ENCODE results near the gene CYP2U1. TPM values are rescaled to one million over a fixed set of nuclear protein-coding genes. Genes with fewer than 3 reads are reported as not detected.

Gene CYP2U1
- 2.2 TPM for polyA plus RNA-seq (2012; ENCODE audit: missing spikeins)

GRCh38 chr4:107930821-107931774, at the start of gene CYP2U1:
TSS of gene CYP2U1 (plus strand) at chr4:107931549. CDS start at chr4:107931644, 95 bp downstream.
- DNase-seq (ENCODE audit: insufficient read length), result peak; percentile 73
- peak; percentile 91 for FAIRE-seq
- no peak; the same call in 1 of the 2 replicates for TF ChIP-seq POLR2A (IDR thresholded peaks at IDR 0.05; ENCODE audit: low read depth, low read length)
- TF ChIP-seq TAF1 (IDR thresholded peaks at IDR 0.05; ENCODE audit: borderline replicate concordance, low read depth, low read length), result no peak
- TF ChIP-seq POLR2AphosphoS5 (IDR thresholded peaks at IDR 0.05; ENCODE audit: low read depth, low read length), result no peak

- FAIRE-seq, result no peak
- TF ChIP-seq POLR2AphosphoS5 (IDR thresholded peaks at IDR 0.05; ENCODE audit: low read depth, low read length), result no peak
- TF ChIP-seq POLR2A (IDR thresholded peaks at IDR 0.05; ENCODE audit: low read depth, low read length), result no peak
- TF ChIP-seq TAF1 (IDR thresholded peaks at IDR 0.05; ENCODE audit: borderline replicate concordance, low read depth, low read length), result no peak
Measured at GRCh38 chr4:107885865-107886264, 45.5 kb upstream of the CYP2U1 start.

GRCh38 chr4:107888237-107888636, 43.1 kb upstream of the CYP2U1 start:
- TF ChIP-seq POLR2AphosphoS5 (IDR thresholded peaks at IDR 0.05; ENCODE audit: low read depth, low read length) (no peak), TAF1 (IDR thresholded peaks at IDR 0.05; ENCODE audit: borderline replicate concordance, low read depth, low read length) (no peak), POLR2A (IDR thresholded peaks at IDR 0.05; ENCODE audit: low read depth, low read length) (no peak)
- DNase-seq (ENCODE audit: insufficient read length) (no peak), FAIRE-seq (no peak)

More at GRCh38 chr4:107885865-107886264, 45.5 kb upstream of the CYP2U1 start:
- DNase-seq (ENCODE audit: insufficient read length), result no peak

GRCh38 chr4:107890779-107891178, 40.6 kb upstream of the CYP2U1 start:
- TF ChIP-seq TAF1 (IDR thresholded peaks at IDR 0.05; ENCODE audit: borderline replicate concordance, low read depth, low read length) (no peak), POLR2A (IDR thresholded peaks at IDR 0.05; ENCODE audit: low read depth, low read length) (no peak), POLR2AphosphoS5 (IDR thresholded peaks at IDR 0.05; ENCODE audit: low read depth, low read length) (no peak)
- no peak for FAIRE-seq
- DNase-seq (ENCODE audit: insufficient read length), result no peak

GRCh38 chr4:107891299-107891698, 40.0 kb upstream of the CYP2U1 start:
- DNase-seq (ENCODE audit: insufficient read length) (no peak), FAIRE-seq (no peak)
- TF ChIP-seq TAF1 (IDR thresholded peaks at IDR 0.05; ENCODE audit: borderline replicate concordance, low read depth, low read length), result no peak
- no peak for TF ChIP-seq POLR2A (IDR thresholded peaks at IDR 0.05; ENCODE audit: low read depth, low read length)
- no peak for TF ChIP-seq POLR2AphosphoS5 (IDR thresholded peaks at IDR 0.05; ENCODE audit: low read depth, low read length)

GRCh38 chr4:107893171-107894137, 37.9 kb upstream of the CYP2U1 start:
- TF ChIP-seq TAF1 (IDR thresholded peaks at IDR 0.05; ENCODE audit: borderline replicate concordance, low read depth, low read length), result no peak
- TF ChIP-seq POLR2AphosphoS5 (IDR thresholded peaks at IDR 0.05; ENCODE audit: low read depth, low read length), result no peak
- TF ChIP-seq POLR2A (IDR thresholded peaks at IDR 0.05; ENCODE audit: low read depth, low read length), result no peak
- DNase-seq (ENCODE audit: insufficient read length) (no peak), FAIRE-seq (no peak)

GRCh38 chr4:107894138-107894603, 37.2 kb upstream of the CYP2U1 start:
- FAIRE-seq, result no peak
- DNase-seq (ENCODE audit: insufficient read length), result no peak
- TF ChIP-seq POLR2AphosphoS5 (IDR thresholded peaks at IDR 0.05; ENCODE audit: low read depth, low read length), result no peak

GRCh38 chr4:107896158-107896645, 35.1 kb upstream of the CYP2U1 start:
- DNase-seq (ENCODE audit: insufficient read length) (no peak), FAIRE-seq (no peak)
- no peak for TF ChIP-seq TAF1 (IDR thresholded peaks at IDR 0.05; ENCODE audit: borderline replicate concordance, low read depth, low read length)
- TF ChIP-seq POLR2A (IDR thresholded peaks at IDR 0.05; ENCODE audit: low read depth, low read length), result no peak
- no peak for TF ChIP-seq POLR2AphosphoS5 (IDR thresholded peaks at IDR 0.05; ENCODE audit: low read depth, low read length)

- DNase-seq (ENCODE audit: insufficient read length), result no peak
- FAIRE-seq, result no peak
- TF ChIP-seq POLR2AphosphoS5 (IDR thresholded peaks at IDR 0.05; ENCODE audit: low read depth, low read length) (no peak), POLR2A (IDR thresholded peaks at IDR 0.05; ENCODE audit: low read depth, low read length) (no peak), TAF1 (IDR thresholded peaks at IDR 0.05; ENCODE audit: borderline replicate concordance, low read depth, low read length) (no peak)
Measured at GRCh38 chr4:107896646-107897045, 34.7 kb upstream of the CYP2U1 start.

- no peak for FAIRE-seq
- no peak for DNase-seq (ENCODE audit: insufficient read length)
- TF ChIP-seq POLR2AphosphoS5 (IDR thresholded peaks at IDR 0.05; ENCODE audit: low read depth, low read length) (no peak), TAF1 (IDR thresholded peaks at IDR 0.05; ENCODE audit: borderline replicate concordance, low read depth, low read length) (no peak), POLR2A (IDR thresholded peaks at IDR 0.05; ENCODE audit: low read depth, low read length) (no peak)
Measured at GRCh38 chr4:107897823-107898222, 33.5 kb upstream of the CYP2U1 start.

GRCh38 chr4:107900067-107900466, 31.3 kb upstream of the CYP2U1 start:
- DNase-seq (ENCODE audit: insufficient read length) (no peak), FAIRE-seq (no peak)

More at GRCh38 chr4:107900067-107900466, 31.3 kb upstream of the CYP2U1 start:
- TF ChIP-seq POLR2A (IDR thresholded peaks at IDR 0.05; ENCODE audit: low read depth, low read length) (no peak), TAF1 (IDR thresholded peaks at IDR 0.05; ENCODE audit: borderline replicate concordance, low read depth, low read length) (no peak), POLR2AphosphoS5 (IDR thresholded peaks at IDR 0.05; ENCODE audit: low read depth, low read length) (no peak)
